Upper lobe of right lung (tissue), 1 donor: ENCODE results near the gene S100A4. TPM values are rescaled to one million over a fixed set of nuclear protein-coding genes. Genes with fewer than 3 reads are reported as not detected.
A peak's percentile ranks its signal among the peaks of the same experiment; 100 is the strongest.
"Not testable (repeated sequence)": the region's sequence is repeated elsewhere in the genome, so short reads cannot be mapped to it uniquely, and the experiment has no call there.

ENCODE experiments used
- ATAC-seq: fragments of 200-7000 bp; cut with Tn5 transposase; one replicate; pipeline ENCODE4 v1.9.1; 2020; ENCODE audit warnings: mild to moderate bottlenecking, moderate library complexity
- DNase-seq: peaks from one replicate; pipeline ENCODE4 v3.0.0-alpha.2; 2020
- H3K27ac ChIP-seq: fragments of 200-600 bp; one replicate; pipeline ENCODE4 v1.8.0; 2022
- H3K27me3 ChIP-seq: fragments of 200-600 bp; one replicate; pipeline ENCODE4 v1.8.0; 2022; ENCODE audit warnings: mild to moderate bottlenecking
- H3K36me3 ChIP-seq: fragments of 200-600 bp; one replicate; pipeline ENCODE4 v1.8.0; 2022
- H3K4me1 ChIP-seq: fragments of 200-600 bp; one replicate; pipeline ENCODE4 v1.8.0; 2022
- H3K4me3 ChIP-seq: fragments of 200-600 bp; one replicate; pipeline ENCODE4 v1.8.0; 2022; ENCODE audit warnings: mild to moderate bottlenecking
- H3K9me3 ChIP-seq: fragments of 200-600 bp; one replicate; pipeline ENCODE4 v1.8.0; 2022
- intact Hi-C: fragments of 100-400 bp; cut with DNase I; formaldehyde crosslinking; loops from one replicate; pipeline ENCODE4 v1.11.0; 2022
- total RNA-seq: library from RNA; stranded (reverse); fragmentation: NEBNext Ultra II Directional; extraction: Animal tissue kit (Norgen Biotek cat#: 25700); gene quantifications from one replicate; pipeline ENCODE4 v1.2.1, GENCODE V29; 2021
- TF ChIP-seq, protein P1 (sequence below): fragments of 200-600 bp; IDR thresholded peaks from one replicate; pipeline ENCODE4 v1.8.0; 2022; ENCODE audit warnings: antibody characterized with exemption
- donor health status: DM: no; HTN: yes; CAD: no; lungs with severe emphysema.

Gene S100A4
- total RNA-seq, 1 donor from 2014 or later: 377 TPM

DNA sequence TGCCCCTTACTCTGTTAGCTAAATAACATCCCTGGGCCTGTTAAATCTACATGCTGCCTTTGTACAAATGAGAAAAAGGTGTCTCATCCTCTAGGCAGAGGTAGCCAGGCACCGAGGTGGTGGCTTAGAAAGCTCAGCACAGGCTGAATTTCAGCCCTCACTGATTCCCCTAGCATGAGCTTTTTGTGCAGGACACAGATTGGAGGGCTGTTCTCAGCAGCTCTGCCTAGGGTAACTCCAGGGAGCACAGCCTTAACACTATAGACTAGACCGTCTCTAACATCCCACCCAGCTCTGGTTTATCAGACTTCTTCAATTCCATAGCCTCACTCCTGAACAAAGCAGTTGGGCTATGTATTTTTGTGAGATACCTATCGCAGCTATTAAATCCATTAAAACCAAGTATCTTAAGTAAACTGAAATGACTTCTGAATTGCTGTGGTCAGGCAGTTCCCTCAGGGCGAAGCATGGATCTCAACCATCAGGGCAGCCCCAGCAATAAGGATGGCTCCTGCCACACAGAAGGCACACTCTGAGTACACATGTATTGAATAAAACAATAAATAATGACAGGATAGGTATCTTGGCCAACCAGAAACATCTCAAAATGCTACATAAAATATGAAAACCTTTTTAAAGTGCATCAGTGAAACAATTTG lies 24.7 kb downstream of the S100A4 start:
- Histone ChIP-seq H3K4me3 (no peak overlapping the region), H3K4me1 (peaks cover 12% of the 10 kb centered on the region), H3K27ac (no peak overlapping the region), H3K36me3 (no peaks in the 10 kb centered on the region), H3K27me3 (no peaks in the 10 kb centered on the region), H3K9me3 (no peaks in the 10 kb centered on the region)
- intact Hi-C loops: no loop called here
- DNase-seq: no peak
- no peak for ATAC-seq
- TF ChIP-seq, protein P1, sequence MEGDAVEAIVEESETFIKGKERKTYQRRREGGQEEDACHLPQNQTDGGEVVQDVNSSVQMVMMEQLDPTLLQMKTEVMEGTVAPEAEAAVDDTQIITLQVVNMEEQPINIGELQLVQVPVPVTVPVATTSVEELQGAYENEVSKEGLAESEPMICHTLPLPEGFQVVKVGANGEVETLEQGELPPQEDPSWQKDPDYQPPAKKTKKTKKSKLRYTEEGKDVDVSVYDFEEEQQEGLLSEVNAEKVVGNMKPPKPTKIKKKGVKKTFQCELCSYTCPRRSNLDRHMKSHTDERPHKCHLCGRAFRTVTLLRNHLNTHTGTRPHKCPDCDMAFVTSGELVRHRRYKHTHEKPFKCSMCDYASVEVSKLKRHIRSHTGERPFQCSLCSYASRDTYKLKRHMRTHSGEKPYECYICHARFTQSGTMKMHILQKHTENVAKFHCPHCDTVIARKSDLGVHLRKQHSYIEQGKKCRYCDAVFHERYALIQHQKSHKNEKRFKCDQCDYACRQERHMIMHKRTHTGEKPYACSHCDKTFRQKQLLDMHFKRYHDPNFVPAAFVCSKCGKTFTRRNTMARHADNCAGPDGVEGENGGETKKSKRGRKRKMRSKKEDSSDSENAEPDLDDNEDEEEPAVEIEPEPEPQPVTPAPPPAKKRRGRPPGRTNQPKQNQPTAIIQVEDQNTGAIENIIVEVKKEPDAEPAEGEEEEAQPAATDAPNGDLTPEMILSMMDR: no peak

DNA sequence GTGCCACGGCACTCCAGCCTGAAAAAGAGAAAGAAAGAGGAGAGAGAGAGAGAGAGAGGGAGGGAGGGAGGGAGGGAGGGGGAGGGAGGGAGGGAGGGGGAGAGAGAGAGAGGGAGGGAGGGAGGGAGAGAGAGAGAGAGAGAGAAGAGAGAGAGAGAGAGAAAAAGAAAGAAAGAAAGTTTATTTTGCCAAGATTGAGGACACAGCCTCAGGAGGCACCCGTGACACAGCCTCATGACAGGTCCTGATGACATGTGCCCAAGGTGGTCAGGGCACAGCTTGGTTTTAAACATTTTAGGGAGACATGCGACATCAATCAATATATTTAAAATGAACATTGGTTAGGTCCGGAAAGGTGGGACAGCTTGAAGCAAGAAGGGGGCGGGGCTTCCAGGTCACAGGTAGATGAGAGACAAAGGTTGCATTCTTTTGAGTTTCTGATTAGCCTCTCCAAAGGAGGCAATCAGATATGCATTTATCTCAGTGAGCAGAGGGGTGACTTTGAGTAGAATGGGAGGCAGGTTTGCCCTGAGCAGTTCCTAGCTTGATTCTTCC lies 25.4 kb downstream of the S100A4 start:
- ATAC-seq, intact Hi-C loops, H3K36me3 ChIP-seq, DNase-seq, H3K27ac ChIP-seq, H3K27me3 ChIP-seq, H3K9me3 ChIP-seq, H3K4me3 ChIP-seq: not testable (repeated sequence)
- H3K4me1 ChIP-seq: peaks cover 13% of the 10 kb centered on the region

DNA sequence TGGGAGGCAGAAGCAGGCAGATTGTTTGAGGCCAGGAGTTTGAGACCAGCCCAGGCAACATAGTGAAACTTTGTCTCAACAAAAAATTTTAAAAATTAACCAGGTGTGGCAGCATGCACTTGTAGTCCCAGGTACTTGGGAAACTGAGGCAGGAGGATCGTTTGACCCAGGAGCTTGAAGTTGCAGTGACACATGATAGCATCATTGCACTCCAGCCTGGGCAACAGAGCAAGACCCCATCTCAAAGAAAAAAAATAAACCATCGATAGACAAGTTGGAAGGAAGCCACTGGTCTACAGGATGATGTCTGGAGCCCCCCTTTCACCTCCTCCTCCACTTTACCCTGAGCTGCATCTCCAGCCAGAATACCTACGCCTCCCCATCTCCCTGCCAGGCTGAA lies 26.4 kb downstream of the S100A4 start:
- no peak overlapping the region for H3K4me3 ChIP-seq
- DNase-seq (no peak), ATAC-seq (no peak)
- H3K4me1 ChIP-seq: peaks cover 14% of the 10 kb centered on the region
- H3K27ac ChIP-seq: no peak overlapping the region
- no peaks in the 10 kb centered on the region for H3K36me3 ChIP-seq
- intact Hi-C loops: loop anchor here (10.0 kb wide), 1 partner anchor 236 kb away; no protein-coding TSS in a partner anchor
- no peaks in the 10 kb centered on the region for H3K9me3 ChIP-seq
- TF ChIP-seq, protein P1: no peak
- no peaks in the 10 kb centered on the region for H3K27me3 ChIP-seq

DNA sequence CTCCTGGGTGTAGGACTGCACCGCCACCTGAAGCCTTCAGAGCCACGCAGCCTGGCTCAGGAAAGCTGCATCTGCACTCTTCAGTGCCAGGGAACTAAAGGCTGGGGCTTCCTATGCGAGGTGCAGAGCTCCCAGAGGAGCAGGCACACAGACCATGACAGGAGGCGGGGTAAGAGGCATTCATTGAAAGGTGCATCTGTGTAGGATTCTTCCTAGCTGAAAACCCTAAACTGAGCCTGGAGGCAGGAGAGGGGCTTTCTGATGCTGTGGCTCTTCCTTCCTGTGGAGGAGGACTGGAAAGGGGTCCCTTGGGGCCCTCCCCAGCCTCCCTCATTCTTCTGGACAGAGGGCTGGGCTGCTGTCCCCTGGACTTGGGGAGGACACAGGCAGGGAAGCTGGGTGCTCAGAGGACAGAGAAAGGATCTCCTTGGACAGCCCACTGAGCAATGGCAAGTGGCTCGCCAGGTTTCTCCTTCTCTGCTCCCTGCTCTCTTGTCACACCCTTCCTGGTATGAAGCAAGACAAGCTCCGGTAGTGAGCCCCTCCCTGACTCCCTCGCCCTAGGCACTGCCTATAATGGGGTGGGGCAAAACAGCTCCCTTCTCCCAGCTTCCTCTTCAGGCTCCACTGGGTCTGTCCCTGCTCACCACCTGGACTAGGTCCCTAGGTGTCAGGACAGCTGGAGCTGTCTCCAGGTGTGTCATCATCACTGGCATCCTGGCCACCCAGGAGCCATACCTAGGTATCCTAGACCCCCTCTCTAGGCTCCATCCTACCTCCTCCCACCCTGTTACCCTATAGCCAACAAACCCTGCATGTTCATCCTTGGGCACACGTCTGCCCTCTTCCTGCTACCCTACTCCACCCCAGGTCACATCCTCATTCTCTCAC lies 29.9 kb downstream of the S100A4 start:
- no peaks in the 10 kb centered on the region for H3K9me3 ChIP-seq
- peaks cover 14% of the 10 kb centered on the region for H3K4me1 ChIP-seq
- no peak overlapping the region for H3K4me3 ChIP-seq
- intact Hi-C loops: loop anchor here (10.0 kb wide), 1 partner anchor 239 kb away; no protein-coding TSS in a partner anchor
- TF ChIP-seq, protein P1: no peak
- H3K27ac ChIP-seq: peak overlapping the region; percentile 30
- no peaks in the 10 kb centered on the region for H3K36me3 ChIP-seq
- ATAC-seq (peak; percentile 92), DNase-seq (peak; percentile 75)
- no peaks in the 10 kb centered on the region for H3K27me3 ChIP-seq

DNA sequence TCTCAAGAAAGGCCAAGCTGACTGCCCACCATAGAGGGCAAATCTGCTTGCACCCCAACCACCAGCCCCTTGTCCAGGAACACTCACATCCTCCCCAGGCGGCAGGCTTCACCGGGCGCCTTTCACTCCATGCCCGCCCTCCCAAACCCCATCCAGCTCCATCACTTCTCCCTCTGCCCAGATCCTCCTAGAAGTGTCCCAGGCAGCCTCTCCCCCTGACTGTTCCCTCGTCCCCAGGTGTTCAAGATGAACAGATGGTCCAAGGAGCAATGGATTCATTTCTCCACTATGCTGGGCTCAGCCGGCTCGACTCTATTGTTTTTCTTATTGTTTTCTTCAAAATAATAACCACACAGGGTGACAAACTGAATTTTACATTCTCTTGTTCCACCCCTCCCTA lies 31.9 kb downstream of the S100A4 start:
- Histone ChIP-seq H3K4me3 (no peak overlapping the region), H3K4me1 (peaks cover 13% of the 10 kb centered on the region), H3K9me3 (no peaks in the 10 kb centered on the region), H3K27ac (no peak overlapping the region), H3K27me3 (no peaks in the 10 kb centered on the region), H3K36me3 (no peaks in the 10 kb centered on the region)
- ATAC-seq (no peak), DNase-seq (no peak)
- intact Hi-C loops: loop anchor here (5.0 to 10.0 kb wide), 2 partner anchors 59 to 241 kb away; no protein-coding TSS in a partner anchor
- TF ChIP-seq, protein P1: no peak

DNA sequence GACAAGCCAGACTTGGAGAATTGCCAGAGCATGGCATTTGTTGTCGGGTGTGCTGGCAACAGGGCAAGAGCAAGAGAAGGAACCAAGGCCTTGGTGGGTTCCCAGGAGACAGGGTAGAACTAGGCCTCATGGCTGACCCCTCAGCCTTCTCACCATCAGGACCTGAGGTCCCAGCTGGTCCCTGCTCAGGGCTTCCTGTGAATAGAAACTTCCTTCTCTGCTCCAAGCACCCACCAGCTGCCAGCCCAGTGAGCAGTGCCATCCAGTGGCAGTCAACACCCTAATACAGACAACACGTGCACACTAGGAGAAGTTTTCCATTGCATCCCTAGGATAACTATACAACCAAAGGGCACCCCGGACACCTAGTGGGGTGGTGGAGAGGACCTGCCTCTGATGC lies 32.6 kb downstream of the S100A4 start:
- intact Hi-C loops: loop anchor here (5.0 to 10.0 kb wide), 2 partner anchors 59 to 242 kb away; no protein-coding TSS in a partner anchor
- H3K27me3 ChIP-seq: no peaks in the 10 kb centered on the region
- H3K9me3 ChIP-seq: no peaks in the 10 kb centered on the region
- no peaks in the 10 kb centered on the region for H3K36me3 ChIP-seq
- no peak overlapping the region for H3K27ac ChIP-seq
- ATAC-seq (no peak), DNase-seq (no peak)
- TF ChIP-seq, protein P1: no peak
- H3K4me3 ChIP-seq: no peak overlapping the region
- peaks cover 11% of the 10 kb centered on the region for H3K4me1 ChIP-seq
